GM18520 (cell line): Measurements from ENCODE around the gene TFPI.
"Not testable (repeated sequence)": the region's sequence is repeated elsewhere in the genome, so short reads cannot be mapped to it uniquely, and the experiment has no call there.

Source experiments
- ATAC-seq: cut with Tn5 transposase; IDR thresholded peaks from one replicate; pipeline ENCODE4 v1.9.1; 2021; ENCODE audit not compliant: unreplicated experiment

Gene TFPI

DNA sequence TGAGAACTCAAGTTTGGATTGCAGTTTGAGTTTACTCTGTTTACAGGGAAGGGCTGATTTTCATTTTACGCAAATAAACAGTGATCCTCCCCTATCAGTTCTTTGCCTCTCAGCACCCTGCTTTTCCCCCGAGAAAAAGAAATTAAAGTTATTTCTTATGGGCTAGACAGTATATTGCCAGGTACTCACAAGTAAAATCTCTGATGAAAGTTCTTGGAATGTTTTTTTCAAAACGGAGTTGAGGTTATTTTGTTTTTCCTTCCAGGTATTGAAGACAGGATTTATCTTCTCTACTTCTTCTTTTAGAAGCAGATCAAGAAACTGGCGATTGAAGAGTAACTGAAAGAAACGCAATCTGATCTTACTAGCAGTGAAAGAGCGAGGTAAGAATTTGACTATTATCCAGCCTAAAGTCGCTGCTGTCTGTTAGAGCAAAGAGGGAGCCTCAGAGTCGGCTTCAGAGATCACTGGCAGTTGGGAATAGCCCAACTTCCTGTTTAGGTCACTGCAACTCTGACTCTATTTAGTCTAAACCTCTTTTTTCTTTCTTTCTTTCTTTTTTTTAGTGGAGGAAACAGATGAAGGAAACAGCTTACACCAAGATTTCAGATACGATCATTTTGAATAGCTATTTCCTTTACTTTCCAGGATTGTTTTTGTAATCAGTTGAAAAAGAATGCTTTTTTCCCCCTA lies at the start of gene TFPI:
Gene TFPI, minus strand, starts transcription at position 425 of the 693 bp plus-strand sequence. CDS start 50,667 bp downstream, outside the sequence.
- ATAC-seq, result no peak

DNA sequence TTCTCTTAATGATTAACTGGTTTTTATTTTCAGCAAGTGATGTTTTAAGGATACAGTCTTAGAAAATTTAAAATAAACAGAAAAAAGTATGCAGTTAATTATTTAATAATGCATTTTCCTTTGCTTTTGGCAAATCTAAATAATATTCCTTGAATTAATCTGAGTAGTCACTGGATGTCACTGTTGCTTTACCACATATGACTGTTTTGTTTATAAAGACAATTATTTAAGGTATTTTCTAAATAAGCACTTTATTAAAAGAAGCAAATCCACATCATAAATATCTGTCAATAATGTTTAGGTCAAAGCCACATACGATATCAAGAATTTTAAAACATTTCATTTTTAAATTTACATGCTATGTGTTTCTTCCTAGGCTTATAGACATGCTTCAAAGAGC lies 40.6 kb upstream of the TFPI start:
- ATAC-seq, result no peak

- ATAC-seq, result no peak
Measured at GRCh38 chr2:187593697-187594096, 39.5 kb upstream of the TFPI start.

DNA sequence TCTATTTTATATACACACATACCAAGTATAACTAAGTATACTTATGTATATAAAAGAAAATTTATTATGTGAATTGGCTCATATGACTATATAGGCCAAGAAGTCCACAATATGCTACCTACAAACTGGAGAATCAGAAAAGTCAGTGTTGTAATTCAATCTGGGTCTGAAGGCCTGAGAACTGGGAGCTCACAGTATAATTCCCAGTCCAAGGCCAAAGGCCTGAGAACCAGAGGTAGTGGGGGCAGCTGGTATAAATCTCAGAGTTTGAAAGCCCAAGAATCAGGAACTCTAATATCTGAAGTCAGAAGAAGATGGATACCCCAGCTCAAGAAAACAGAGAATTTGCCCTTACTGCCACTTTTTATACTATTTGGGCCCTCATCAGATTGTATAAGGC lies 38.9 kb upstream of the TFPI start:
- ATAC-seq, result no peak

DNA sequence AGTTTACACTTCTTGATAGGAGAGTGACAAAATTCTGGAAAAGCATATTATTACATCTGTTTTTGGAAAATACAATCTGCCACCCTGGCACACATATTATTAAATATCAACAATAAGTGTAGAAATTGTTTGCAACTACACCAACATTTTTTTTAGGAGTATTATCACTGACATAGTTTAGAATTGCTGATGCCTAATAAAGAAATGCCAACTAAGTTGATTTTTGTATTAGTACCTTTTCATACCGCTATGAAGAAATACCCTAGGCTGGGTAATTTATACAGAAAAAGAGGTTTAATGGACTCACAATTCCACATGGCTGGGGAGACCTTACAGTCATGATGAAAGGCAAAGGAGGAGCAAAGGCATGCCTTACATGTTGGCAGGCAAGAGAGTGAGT lies 35.9 kb upstream of the TFPI start:
- ATAC-seq, result no peak

GRCh38 chr2:187586011-187586641 lies 31.9 kb upstream of the TFPI start:
- peak; percentile 60 for ATAC-seq

DNA sequence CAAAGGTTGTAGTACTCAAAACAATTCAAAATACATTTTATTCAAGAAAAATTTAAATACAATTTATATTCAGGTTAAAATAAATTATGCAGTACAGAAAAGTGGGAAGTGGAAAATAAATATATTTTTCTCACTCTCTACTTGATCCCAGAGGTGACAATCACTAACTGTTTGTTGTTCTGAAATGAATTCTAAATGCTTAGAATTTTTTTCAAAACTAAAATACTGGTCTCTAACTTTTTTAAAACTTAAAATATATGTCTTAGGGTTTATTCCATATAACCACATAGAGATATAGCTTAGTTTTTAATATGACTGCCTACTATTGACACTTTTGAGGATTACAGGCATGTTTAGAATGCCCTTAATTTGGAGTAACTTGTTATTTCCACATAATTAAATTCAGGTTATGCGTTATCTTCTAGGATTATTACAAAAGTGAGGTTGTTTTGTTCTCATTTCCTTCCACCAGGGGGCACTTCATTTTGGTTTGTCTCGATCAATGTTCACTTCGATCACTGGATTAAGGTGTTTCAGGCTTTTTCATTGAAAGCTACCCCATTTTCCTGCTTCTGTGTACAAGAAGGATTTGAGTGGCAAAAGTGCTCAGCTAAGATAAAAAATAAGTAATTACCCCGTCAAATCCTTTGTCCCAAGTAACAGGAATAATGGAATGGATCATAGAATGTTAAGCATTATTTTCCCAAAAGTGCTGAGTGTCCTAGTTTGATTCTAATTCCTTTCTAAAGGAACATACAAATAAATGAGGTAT lies 27.1 kb upstream of the TFPI start:
- no peak for ATAC-seq

GRCh38 chr2:187580462-187581124 lies 26.4 kb upstream of the TFPI start:
- ATAC-seq, result no peak

DNA sequence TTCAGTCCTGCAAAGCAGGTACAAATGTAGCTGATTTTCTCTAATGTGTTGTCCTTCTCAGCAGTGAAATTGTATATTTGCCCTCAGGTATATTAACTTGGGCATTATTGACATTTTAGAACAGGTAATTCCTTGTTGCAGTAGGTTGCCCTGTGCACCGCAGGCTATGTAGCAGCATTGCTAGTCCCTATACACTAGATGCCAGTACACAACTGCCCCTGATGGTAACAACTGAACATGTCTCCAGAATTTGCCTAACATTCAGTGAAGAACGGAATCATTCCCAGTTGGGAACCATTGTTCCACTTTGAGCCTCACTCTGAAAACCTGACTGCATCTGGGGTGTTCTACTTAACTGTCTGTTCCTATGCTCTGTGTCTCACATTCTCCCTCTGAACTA lies 23.1 kb upstream of the TFPI start:
- no peak for ATAC-seq

GRCh38 chr2:187576906-187577305 lies 22.7 kb upstream of the TFPI start:
- ATAC-seq, result no peak

GRCh38 chr2:187575751-187576067 lies 21.5 kb upstream of the TFPI start:
- no peak for ATAC-seq

GRCh38 chr2:187574969-187575750 lies 20.9 kb upstream of the TFPI start:
- no peak for ATAC-seq

GRCh38 chr2:187573722-187574121 lies 19.5 kb upstream of the TFPI start:
- no peak for ATAC-seq

DNA sequence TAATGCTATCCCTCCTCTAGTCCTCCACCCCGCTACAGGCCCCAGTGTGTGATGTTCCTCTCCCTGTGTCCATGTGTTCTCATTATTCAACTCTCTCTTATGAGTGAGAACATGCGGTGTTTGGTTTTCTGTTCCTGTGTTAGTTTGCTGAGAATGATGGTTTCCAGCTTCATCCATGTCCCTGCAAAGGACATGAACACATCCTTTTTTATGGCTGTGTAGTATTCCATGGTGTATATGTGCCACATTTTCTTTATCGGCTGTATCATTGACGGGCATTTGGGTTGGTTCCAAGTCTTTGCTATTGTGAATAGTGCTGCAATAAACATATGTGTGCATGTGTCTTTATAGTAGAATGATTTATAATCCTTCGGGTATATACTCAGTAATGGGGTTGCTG lies 17.8 kb upstream of the TFPI start:
- not testable (repeated sequence) for ATAC-seq

DNA sequence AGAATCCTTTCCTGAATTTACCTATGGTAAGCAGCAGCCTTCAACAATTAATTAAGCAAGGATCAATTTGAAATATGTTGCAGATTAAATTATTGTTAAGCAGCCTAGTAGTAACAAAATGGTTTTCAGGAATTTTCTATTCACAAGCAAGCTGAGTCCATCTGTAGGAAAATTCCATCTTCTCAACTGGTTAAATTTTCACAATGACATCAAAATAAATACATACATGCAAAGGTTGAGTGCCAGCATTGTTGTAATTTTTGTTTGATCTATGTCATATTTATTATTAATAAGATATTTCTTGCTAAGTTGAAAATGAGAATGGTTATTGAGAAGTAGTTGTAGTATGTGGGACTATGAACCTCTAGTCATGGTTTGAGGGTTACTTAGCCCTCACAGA lies 15.3 kb upstream of the TFPI start:
- ATAC-seq, result no peak

DNA sequence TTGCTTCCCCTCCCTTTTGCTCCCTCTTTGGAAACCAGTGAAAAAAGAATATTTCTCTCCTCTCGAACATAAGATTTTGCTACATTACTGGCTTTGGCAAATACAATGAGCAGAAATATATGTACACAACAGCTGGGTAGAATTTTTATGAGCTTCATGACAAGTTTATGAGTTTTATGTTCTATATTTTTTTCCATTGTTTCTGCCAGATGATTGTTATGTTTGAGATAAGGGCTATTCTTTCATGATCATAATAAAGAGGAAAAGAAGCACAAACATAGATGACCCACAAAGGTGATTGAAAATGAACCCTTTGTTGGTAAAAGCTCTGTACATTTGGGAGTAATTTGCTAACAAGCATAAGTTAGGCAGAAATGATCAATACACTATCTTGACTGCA lies 14.8 kb upstream of the TFPI start:
- ATAC-seq, result no peak

GRCh38 chr2:187567126-187567525 lies 12.9 kb upstream of the TFPI start:
- ATAC-seq, result no peak

- no peak for ATAC-seq
Measured at GRCh38 chr2:187566712-187567111, 12.5 kb upstream of the TFPI start.

DNA sequence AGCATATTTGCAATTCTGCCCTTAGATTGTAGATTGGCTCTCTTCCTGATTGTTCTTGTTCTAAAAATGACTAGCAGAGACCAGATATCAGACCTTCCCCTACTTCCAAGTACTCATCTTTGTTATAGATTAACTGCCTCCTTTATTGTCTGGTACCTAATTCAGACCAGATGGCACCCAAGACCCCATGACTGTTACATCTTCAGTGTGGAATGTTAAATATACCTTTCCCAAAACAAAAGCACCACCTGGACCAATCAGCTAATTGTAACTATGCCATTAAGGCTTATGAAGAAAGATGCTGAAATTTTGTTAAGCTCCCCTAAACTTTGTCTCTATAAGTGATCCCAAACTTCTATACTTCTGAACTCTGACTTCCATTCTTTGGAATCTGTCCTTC lies 12.0 kb upstream of the TFPI start:
- no peak for ATAC-seq

DNA sequence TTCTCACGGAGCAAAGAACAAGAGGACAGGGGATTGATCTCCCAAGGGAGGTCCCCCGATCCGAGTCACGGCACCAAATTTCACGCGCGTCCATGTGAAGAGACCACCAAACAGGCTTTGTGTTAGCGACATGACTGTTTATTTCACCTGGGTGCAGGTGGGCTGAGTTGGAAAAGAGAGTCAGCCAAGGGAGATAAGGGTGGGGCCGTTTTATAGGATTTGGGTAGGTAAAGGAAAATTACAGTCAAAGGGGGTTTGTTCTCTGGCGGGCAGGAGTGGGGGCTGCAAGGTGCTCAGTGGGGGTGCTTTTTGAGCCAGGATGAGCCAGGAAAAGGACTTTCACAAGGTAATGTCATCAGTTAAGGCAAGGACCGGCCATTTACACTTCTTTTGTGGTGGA lies 11.4 kb upstream of the TFPI start:
- not testable (repeated sequence) for ATAC-seq

GRCh38 chr2:187556493-187556892 lies 2.3 kb upstream of the TFPI start:
- ATAC-seq, result not testable (repeated sequence)
